ENCODE results near the gene ABCC2. TPM values are rescaled to one million over a fixed set of nuclear protein-coding genes. Genes with fewer than 3 reads are reported as not detected.

ABCC2 gene
- total and polyA plus RNA-seq, 2 of the 4 experiments (the other 2 are of a cell fraction), result 0.21 to 0.36 TPM

DNA sequence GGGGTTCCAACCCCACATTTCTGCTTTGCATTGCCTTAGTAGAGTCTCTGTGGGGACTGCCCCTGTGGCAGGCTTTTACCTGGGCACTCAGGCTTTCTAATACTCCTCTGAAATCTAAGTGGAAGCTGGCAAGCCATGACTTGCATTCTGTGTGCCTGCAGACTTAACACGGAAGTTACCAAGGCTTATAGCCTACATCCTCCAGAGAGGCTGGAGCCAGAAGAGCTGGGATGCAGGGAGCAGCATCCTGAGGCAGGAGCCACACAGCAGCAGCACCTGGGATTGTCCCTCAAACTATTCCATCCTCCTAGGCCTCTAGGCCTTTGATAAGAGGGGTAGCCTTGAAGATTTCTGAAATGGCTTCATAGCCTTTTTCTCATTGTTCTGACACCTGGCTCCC is 22.1 kb upstream of the ABCC2 start:
- H3K9me1 ChIP-seq (ENCODE audit: insufficient read depth, low read length), result no peaks in the 10 kb centered on the region

More for the DNA sequence above, 22.1 kb upstream of the ABCC2 start:
- Histone ChIP-seq H3K9me3 (ENCODE audit: control insufficient read depth, insufficient read depth, low read length) (no peaks in the 10 kb centered on the region), H3K27ac (ENCODE audit: insufficient read depth, low read length) (no peak overlapping the region), H2BK5ac (ENCODE audit: low read depth, low read length, poor library complexity, severe bottlenecking) (no peak overlapping the region), H3K4me3 (ENCODE audit: insufficient read depth, low read depth, low read length) (no peak overlapping the region), H3K79me1 (ENCODE audit: low read depth in 1 of 2, low read length in 2 of 2) (no peaks in the 10 kb centered on the region), H3K9ac (ENCODE audit: low read depth, low read length) (no peak overlapping the region), H4K5ac (ENCODE audit: low read depth, low read length) (no peak overlapping the region), H3K4ac (ENCODE audit: low read depth, low read length) (no peak overlapping the region), H3K14ac (replicated peaks; ENCODE audit: low read depth, low read length) (no peak overlapping the region), H2AK9ac (replicated peaks; ENCODE audit: low read depth, low read length, poor library complexity) (no peak overlapping the region), H4K8ac (ENCODE audit: low read depth in 2 of 2, low read length in 2 of 2) (no peak overlapping the region), H2AK5ac (ENCODE audit: low read depth, low read length) (no peak overlapping the region), H4K91ac (ENCODE audit: insufficient read depth, low read depth, low read length) (no peak overlapping the region), H2BK15ac (ENCODE audit: low read depth, low read length) (no peak overlapping the region), H3K23ac (ENCODE audit: low read depth, low read length) (no peak overlapping the region), H2AFZ (replicated peaks; ENCODE audit: low read length, poor library complexity) (no peak overlapping the region), H4K20me1 (ENCODE audit: insufficient read depth, low read length) (no peaks in the 10 kb centered on the region), H3K36me3 (ENCODE audit: control insufficient read depth, insufficient read depth, low read length) (peaks cover 9% of the 10 kb centered on the region), H3K27me3 (ENCODE audit: control insufficient read depth, insufficient read depth, low read length) (no peaks in the 10 kb centered on the region), H2BK120ac (ENCODE audit: low read depth, low read length) (no peak overlapping the region), H3K56ac (ENCODE audit: extremely low read depth, insufficient read depth, low read length) (no peak overlapping the region), H2BK20ac (ENCODE audit: low read depth, low read length) (no peak overlapping the region), H3K18ac (ENCODE audit: low read depth, low read length) (no peak overlapping the region), H3K4me1 (ENCODE audit: control insufficient read depth, insufficient read depth, low read length) (no peaks in the 10 kb centered on the region; the same call in 1 of the 2 replicates), H3K4me2 (ENCODE audit: low read depth, low read length) (no peak overlapping the region)
- dilution Hi-C loops (cut with HindIII; ENCODE audit: low sequenced_read_pairs, unreplicated experiment) (no loop called here), in situ Hi-C loops (cut with MboI; ENCODE audit: low sequenced_read_pairs) (no loop called here), intact Hi-C loops (cut with micrococcal nuclease) (no loop called here)
- ChIA-PET POLR2A (ENCODE audit: unreplicated experiment) (no interaction called here), CTCF (no interaction called here)
- no peak for DNase-seq
- no peak for ATAC-seq (ENCODE audit: low read depth)
- BruUV-seq (replicated peaks), result no TSS peak
- no CpG with 5 or more reads among the region's 1 CpG for WGBS, 2 experiments (ENCODE audit: extremely low coverage in 2 of 2, insufficient read length in 1 of 2)
- TF ChIP-seq RCOR1 (IDR thresholded peaks at IDR 0.05; ENCODE audit: insufficient replicate concordance, low read length), result no peak
- no peak for TF ChIP-seq MAFK (IDR thresholded peaks at IDR 0.05; ENCODE audit: low read depth, low read length)
- TF ChIP-seq CEBPB (IDR thresholded peaks at IDR 0.05; ENCODE audit: low read depth, low read length), result no peak
- no peak for TF ChIP-seq POLR2A (IDR thresholded peaks at IDR 0.05; ENCODE audit: low read depth, low read length)
- TF ChIP-seq RAD21 (IDR thresholded peaks at IDR 0.05; ENCODE audit: low read length), result no peak
- TF ChIP-seq MAZ (IDR thresholded peaks at IDR 0.05; ENCODE audit: borderline replicate concordance, low read depth, low read length), result no peak
- no peak for TF ChIP-seq MXI1 (IDR thresholded peaks at IDR 0.05; ENCODE audit: borderline replicate concordance, low read depth, low read length)
- no peak for TF ChIP-seq FOS (IDR thresholded peaks at IDR 0.05; ENCODE audit: low read depth, low read length)
- TF ChIP-seq, protein P1, sequence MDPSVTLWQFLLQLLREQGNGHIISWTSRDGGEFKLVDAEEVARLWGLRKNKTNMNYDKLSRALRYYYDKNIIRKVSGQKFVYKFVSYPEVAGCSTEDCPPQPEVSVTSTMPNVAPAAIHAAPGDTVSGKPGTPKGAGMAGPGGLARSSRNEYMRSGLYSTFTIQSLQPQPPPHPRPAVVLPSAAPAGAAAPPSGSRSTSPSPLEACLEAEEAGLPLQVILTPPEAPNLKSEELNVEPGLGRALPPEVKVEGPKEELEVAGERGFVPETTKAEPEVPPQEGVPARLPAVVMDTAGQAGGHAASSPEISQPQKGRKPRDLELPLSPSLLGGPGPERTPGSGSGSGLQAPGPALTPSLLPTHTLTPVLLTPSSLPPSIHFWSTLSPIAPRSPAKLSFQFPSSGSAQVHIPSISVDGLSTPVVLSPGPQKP (IDR thresholded peaks at IDR 0.05; ENCODE audit: borderline replicate concordance, low read depth, low read length), result no peak
- no peak for TF ChIP-seq BHLHE40 (IDR thresholded peaks at IDR 0.05; ENCODE audit: low read depth, low read length)
- no peak for TF ChIP-seq SMC3 (IDR thresholded peaks at IDR 0.05; ENCODE audit: low read depth, low read length)
- TF ChIP-seq RFX5 (IDR thresholded peaks at IDR 0.05; ENCODE audit: low read depth, low read length), result no peak
- TF ChIP-seq NFE2L2 (IDR thresholded peaks at IDR 0.05; ENCODE audit: low read depth, low read length), result no peak
- TF ChIP-seq CHD1 (IDR thresholded peaks at IDR 0.05; ENCODE audit: low read depth, low read length), result no peak
- TF ChIP-seq, protein P2, sequence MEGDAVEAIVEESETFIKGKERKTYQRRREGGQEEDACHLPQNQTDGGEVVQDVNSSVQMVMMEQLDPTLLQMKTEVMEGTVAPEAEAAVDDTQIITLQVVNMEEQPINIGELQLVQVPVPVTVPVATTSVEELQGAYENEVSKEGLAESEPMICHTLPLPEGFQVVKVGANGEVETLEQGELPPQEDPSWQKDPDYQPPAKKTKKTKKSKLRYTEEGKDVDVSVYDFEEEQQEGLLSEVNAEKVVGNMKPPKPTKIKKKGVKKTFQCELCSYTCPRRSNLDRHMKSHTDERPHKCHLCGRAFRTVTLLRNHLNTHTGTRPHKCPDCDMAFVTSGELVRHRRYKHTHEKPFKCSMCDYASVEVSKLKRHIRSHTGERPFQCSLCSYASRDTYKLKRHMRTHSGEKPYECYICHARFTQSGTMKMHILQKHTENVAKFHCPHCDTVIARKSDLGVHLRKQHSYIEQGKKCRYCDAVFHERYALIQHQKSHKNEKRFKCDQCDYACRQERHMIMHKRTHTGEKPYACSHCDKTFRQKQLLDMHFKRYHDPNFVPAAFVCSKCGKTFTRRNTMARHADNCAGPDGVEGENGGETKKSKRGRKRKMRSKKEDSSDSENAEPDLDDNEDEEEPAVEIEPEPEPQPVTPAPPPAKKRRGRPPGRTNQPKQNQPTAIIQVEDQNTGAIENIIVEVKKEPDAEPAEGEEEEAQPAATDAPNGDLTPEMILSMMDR (conservative IDR thresholded peaks at IDR 0.05; ENCODE audit: low read depth, low read length), result no peak
- TF ChIP-seq, protein P3, sequence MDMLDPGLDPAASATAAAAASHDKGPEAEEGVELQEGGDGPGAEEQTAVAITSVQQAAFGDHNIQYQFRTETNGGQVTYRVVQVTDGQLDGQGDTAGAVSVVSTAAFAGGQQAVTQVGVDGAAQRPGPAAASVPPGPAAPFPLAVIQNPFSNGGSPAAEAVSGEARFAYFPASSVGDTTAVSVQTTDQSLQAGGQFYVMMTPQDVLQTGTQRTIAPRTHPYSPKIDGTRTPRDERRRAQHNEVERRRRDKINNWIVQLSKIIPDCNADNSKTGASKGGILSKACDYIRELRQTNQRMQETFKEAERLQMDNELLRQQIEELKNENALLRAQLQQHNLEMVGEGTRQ (IDR thresholded peaks at IDR 0.05; ENCODE audit: low read depth, low read length), result no peak

All from IMR-90 (cell line).